Kidney glomerular epithelial cell (primary cell): ENCODE data around the gene SPTSSA.
"Not testable (repeated sequence)": the region's sequence is repeated elsewhere in the genome, so short reads cannot be mapped to it uniquely, and the experiment has no call there.

ENCODE experiments used
- DNase-seq: peaks from one replicate; lab custom pipeline; 2025; lab: John Stamatoyannopoulos, UW

SPTSSA gene

GRCh38 chr14:34426313-34427295, 35.4 kb downstream of the SPTSSA start:
- no peak for DNase-seq

GRCh38 chr14:34425095-34425851, 36.8 kb downstream of the SPTSSA start:
- no peak for DNase-seq

GRCh38 chr14:34424488-34424887, 37.6 kb downstream of the SPTSSA start:
- DNase-seq = no peak

- no peak for DNase-seq
These were observed 38.6 kb downstream of the SPTSSA start for GRCh38 chr14:34423445-34423844.

- no peak for DNase-seq
These were observed 41.4 kb downstream of the SPTSSA start for GRCh38 chr14:34420547-34421150.

- DNase-seq = no peak
These were observed 52.3 kb downstream of the SPTSSA start for GRCh38 chr14:34409721-34410120.

GRCh38 chr14:34407951-34408350, 54.1 kb downstream of the SPTSSA start:
- no peak for DNase-seq

GRCh38 chr14:34404416-34404815, 57.6 kb downstream of the SPTSSA start:
- DNase-seq = no peak

- DNase-seq = no peak
These were observed 58.4 kb downstream of the SPTSSA start for GRCh38 chr14:34403646-34404045.

GRCh38 chr14:34398024-34398423, 64.0 kb downstream of the SPTSSA start:
- DNase-seq = no peak

- peak; percentile 5 for DNase-seq
These were observed 74.0 kb downstream of the SPTSSA start for GRCh38 chr14:34387974-34388516.

- no peak for DNase-seq
These were observed 75.1 kb downstream of the SPTSSA start for GRCh38 chr14:34386865-34387485.

GRCh38 chr14:34385881-34386280, 76.2 kb downstream of the SPTSSA start:
- not testable (repeated sequence) for DNase-seq

GRCh38 chr14:34383839-34384238, 78.2 kb downstream of the SPTSSA start:
- no peak for DNase-seq
